GM12872 (cell line): ENCODE results near the gene DPYD.

ENCODE experiments used
- CTCF ChIP-seq: IDR thresholded peaks from 3 replicates; pipeline ENCODE4 v1.5.1; 2011; ENCODE audit warnings: low read depth, mild to moderate bottlenecking, low read length, moderate library complexity; ENCODE audit not compliant: insufficient read depth

DPYD gene

GRCh38 chr1:97159342-97159741 is 761.5 kb downstream of the DPYD start:
- TF ChIP-seq CTCF: no peak

- TF ChIP-seq CTCF: no peak
Observed at GRCh38 chr1:97158691-97159096, 762.1 kb downstream of the DPYD start.

GRCh38 chr1:97157991-97158390 is 762.8 kb downstream of the DPYD start:
- TF ChIP-seq CTCF: no peak

GRCh38 chr1:97151651-97152050 is 769.2 kb downstream of the DPYD start:
- TF ChIP-seq CTCF: no peak

- TF ChIP-seq CTCF: no peak
Observed at GRCh38 chr1:97145321-97145956, 775.4 kb downstream of the DPYD start.

GRCh38 chr1:97144527-97144926 is 776.3 kb downstream of the DPYD start:
- no peak for TF ChIP-seq CTCF

GRCh38 chr1:97143236-97143882 is 777.5 kb downstream of the DPYD start:
- TF ChIP-seq CTCF: no peak
